ENCODE measurements around the gene SGMS1. TPM values are rescaled to one million over a fixed set of nuclear protein-coding genes. Genes with fewer than 3 reads are reported as not detected.

SGMS1 gene
- total RNA-seq, 4 donors from 2014 or later, result 64.3 to 132 (median 87.0) TPM

DNA sequence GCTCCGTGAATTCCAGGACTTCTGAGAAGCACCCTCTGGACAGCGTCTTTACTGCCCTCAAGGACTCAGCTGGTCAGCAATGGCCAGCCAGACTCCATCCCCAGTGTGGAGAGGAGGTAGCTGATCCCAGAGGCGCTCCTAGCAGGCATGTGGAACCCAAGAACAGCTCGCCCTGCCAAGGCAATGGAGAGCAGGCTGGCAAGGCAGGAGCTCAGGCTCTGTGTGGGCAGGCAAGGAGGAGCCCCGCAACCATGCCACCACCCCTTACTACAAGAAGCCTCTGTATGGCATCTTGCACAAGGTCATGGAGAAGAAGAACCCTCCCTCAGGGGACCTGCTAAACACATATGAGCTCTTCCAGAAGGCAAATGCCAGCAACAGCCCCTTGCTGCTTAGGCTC is 34.4 kb upstream of the SGMS1 start:
- Histone ChIP-seq H3K4me3 (no peak overlapping the region), H3K27ac (replicated peaks in 1 of 4) (no peak overlapping the region), H3K9me3 (no peaks in the 10 kb centered on the region), H3K27me3 (peaks cover 0 to 15% (median 0%) of the 10 kb centered on the region in 4 donors), H3K4me1 (peaks cover 0 to 3% (median 3%) of the 10 kb centered on the region in 4 donors), H3K36me3 (no peaks in the 10 kb centered on the region)
- intact Hi-C loops (cut with DNase I), result no loop called here
- peak; percentile 86 for DNase-seq (ENCODE audit: extremely low spot score)
- WGBS, result 94% methylated on average over 2 of the region's 5 CpGs
- no peak for TF ChIP-seq POLR2AphosphoS5 (IDR thresholded peaks at IDR 0.05)
- no peak for TF ChIP-seq POLR2A (IDR thresholded peaks at IDR 0.05; ENCODE audit: low read depth)
- TF ChIP-seq EP300 (IDR thresholded peaks at IDR 0.05), result no peak
- TF ChIP-seq, protein P1, sequence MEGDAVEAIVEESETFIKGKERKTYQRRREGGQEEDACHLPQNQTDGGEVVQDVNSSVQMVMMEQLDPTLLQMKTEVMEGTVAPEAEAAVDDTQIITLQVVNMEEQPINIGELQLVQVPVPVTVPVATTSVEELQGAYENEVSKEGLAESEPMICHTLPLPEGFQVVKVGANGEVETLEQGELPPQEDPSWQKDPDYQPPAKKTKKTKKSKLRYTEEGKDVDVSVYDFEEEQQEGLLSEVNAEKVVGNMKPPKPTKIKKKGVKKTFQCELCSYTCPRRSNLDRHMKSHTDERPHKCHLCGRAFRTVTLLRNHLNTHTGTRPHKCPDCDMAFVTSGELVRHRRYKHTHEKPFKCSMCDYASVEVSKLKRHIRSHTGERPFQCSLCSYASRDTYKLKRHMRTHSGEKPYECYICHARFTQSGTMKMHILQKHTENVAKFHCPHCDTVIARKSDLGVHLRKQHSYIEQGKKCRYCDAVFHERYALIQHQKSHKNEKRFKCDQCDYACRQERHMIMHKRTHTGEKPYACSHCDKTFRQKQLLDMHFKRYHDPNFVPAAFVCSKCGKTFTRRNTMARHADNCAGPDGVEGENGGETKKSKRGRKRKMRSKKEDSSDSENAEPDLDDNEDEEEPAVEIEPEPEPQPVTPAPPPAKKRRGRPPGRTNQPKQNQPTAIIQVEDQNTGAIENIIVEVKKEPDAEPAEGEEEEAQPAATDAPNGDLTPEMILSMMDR (IDR thresholded peaks at IDR 0.05), result no peak

DNA sequence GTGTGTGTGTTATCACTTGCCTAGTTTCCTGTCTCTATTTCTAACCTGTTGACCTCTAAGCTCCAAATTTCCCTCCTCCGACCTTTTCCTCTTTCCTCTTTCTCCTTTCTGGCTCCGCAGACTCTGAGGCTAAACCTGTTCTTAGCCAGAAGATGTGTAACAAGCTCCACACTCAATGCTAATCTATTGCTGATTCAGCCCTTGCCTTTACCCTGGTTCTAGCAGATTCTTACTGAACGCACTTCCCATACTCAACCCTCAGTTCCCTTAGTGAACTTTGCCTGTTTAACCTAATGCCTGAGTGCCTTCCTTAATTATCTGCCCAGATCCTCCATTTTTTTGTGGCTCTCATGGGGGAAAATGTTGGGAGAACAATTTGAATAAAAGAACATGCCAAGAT is 30.0 kb upstream of the SGMS1 start:
- H3K36me3 ChIP-seq, result no peaks in the 10 kb centered on the region
- no peak for TF ChIP-seq POLR2A (IDR thresholded peaks at IDR 0.05; ENCODE audit: low read depth)
- whole genome bisulfite sequencing, result 47% methylated on average over 3 of the region's 3 CpGs
- peak; percentile 64 for DNase-seq (ENCODE audit: extremely low spot score)
- intact Hi-C loops (cut with DNase I), result no loop called here
- no peak overlapping the region for H3K4me3 ChIP-seq
- H3K27me3 ChIP-seq, result peaks cover 0 to 4% (median 0%) of the 10 kb centered on the region in 4 donors
- no peak overlapping the region for H3K27ac ChIP-seq (replicated peaks in 1 of 4)
- no peaks in the 10 kb centered on the region for H3K9me3 ChIP-seq
- H3K4me1 ChIP-seq, result peaks cover 0 to 6% (median 5%) of the 10 kb centered on the region in 4 donors

DNA sequence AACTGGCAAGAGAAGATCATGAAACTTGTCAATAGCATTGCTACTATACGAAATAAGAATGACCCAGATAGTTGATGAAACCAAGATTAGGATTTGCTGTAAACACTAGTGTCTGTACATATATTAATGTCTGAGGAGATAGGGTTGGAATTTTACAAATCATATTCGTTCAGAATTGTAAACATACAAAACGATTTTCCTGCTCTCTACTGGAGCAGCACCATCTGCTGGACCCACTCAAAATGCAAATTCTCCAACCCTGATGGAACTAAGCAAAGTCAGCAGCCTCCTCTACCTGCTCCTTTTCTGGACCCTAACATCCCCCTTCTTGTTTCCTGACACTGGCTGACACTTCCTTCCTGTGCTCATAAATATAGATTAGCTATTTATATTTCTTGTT is 29.4 kb upstream of the SGMS1 start:
- intact Hi-C loops (cut with DNase I), result no loop called here
- DNase-seq (ENCODE audit: extremely low spot score), result peak; percentile 7
- Histone ChIP-seq H3K36me3 (no peaks in the 10 kb centered on the region), H3K9me3 (no peaks in the 10 kb centered on the region), H3K4me1 (peaks cover 0 to 6% (median 5%) of the 10 kb centered on the region in 4 donors), H3K27me3 (no peaks in the 10 kb centered on the region), H3K27ac (replicated peaks in 1 of 4) (no peak overlapping the region), H3K4me3 (no peak overlapping the region)
- WGBS, result 2% methylated on average over 3 of the region's 3 CpGs
- no peak for TF ChIP-seq POLR2AphosphoS5 (IDR thresholded peaks at IDR 0.05)
- TF ChIP-seq, protein P1 (IDR thresholded peaks at IDR 0.05), result peak; percentile 60 to 68 (median 68)

DNA sequence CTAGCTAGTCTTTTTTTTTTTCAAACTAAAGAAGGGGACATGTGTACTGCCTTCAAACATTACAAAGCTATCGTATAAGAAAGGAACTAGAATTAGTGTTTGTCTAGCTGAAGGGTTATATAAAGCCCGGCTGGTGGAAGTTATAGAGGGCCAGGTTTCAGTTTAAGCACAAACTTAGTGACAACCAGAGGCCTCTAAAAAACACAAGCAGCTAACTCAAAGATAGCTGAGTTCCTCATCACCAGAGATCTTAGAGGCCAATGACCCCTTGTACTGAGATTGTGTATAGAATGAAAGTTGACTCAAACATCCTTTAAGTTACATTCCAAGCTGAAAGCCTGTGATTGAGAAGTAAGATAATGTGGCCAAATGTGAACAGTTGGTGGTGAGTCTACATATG is 28.1 kb upstream of the SGMS1 start:
- H3K27ac ChIP-seq (replicated peaks in 1 of 4), result no peak overlapping the region
- 87% methylated on average over 2 of the region's 2 CpGs for whole genome bisulfite sequencing
- no peaks in the 10 kb centered on the region for H3K36me3 ChIP-seq
- H3K4me3 ChIP-seq, result no peak overlapping the region
- no peaks in the 10 kb centered on the region for H3K9me3 ChIP-seq
- no peaks in the 10 kb centered on the region for H3K27me3 ChIP-seq
- intact Hi-C loops (cut with DNase I), result no loop called here
- DNase-seq (ENCODE audit: extremely low spot score), result peak; percentile 17
- no peak for TF ChIP-seq POLR2AphosphoS5 (IDR thresholded peaks at IDR 0.05)
- TF ChIP-seq POLR2A (IDR thresholded peaks at IDR 0.05; ENCODE audit: low read depth), result no peak
- TF ChIP-seq, protein P1 (IDR thresholded peaks at IDR 0.05), result no peak
- no peak for TF ChIP-seq EP300 (IDR thresholded peaks at IDR 0.05)
- peaks cover 0 to 6% (median 5%) of the 10 kb centered on the region in 4 donors for H3K4me1 ChIP-seq

DNA sequence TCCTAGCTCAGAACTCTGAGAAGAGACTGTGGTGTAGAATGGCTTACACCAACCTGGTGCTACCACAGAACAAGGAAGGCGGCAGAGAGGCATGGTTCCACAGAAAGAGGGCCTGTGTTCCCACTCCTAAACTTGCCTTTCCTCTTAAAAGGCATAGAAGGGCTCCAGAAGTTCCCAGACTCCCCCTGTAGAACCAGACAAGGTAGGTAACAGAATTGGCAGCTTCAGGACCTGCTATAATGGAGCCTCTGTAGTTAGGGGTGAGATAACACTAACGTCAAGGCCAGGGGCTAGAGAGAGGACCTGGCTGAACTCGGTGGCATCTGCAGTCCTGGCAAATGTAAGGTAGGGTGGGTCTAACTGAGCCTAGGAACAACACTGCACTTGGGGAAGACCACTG is 26.7 kb upstream of the SGMS1 start:
- intact Hi-C loops (cut with DNase I), result no loop called here
- Histone ChIP-seq H3K4me1 (peaks cover 0 to 6% (median 5%) of the 10 kb centered on the region in 4 donors), H3K27me3 (no peaks in the 10 kb centered on the region), H3K4me3 (no peak overlapping the region), H3K36me3 (no peaks in the 10 kb centered on the region), H3K9me3 (no peaks in the 10 kb centered on the region), H3K27ac (replicated peaks in 1 of 4) (no peak overlapping the region)
- 94% methylated on average over 3 of the region's 3 CpGs for WGBS
- DNase-seq (ENCODE audit: extremely low spot score), result peak; percentile 91
- no peak for TF ChIP-seq EP300 (IDR thresholded peaks at IDR 0.05)
- no peak for TF ChIP-seq POLR2AphosphoS5 (IDR thresholded peaks at IDR 0.05)
- TF ChIP-seq, protein P1 (IDR thresholded peaks at IDR 0.05), result no peak
- no peak for TF ChIP-seq POLR2A (IDR thresholded peaks at IDR 0.05; ENCODE audit: low read depth)
